Endothelial cell of umbilical vein (primary cell): ENCODE data around the gene HIC1. TPM values are rescaled to one million over a fixed set of nuclear protein-coding genes. Genes with fewer than 3 reads are reported as not detected.

Experiments
- BruUV-seq: library from RNA; stranded (reverse); fragments of 400-500 nt; replicated peaks from 2 replicates; lab custom pipeline; 2021; lab: Mats Ljungman, UMichigan
- CTCF ChIA-PET: fragments of 300-600, 350-600 bp; sonication (Branson Sonifier 250); formaldehyde crosslinking; loops from one replicate; lab custom pipeline; 2021; ENCODE audit warnings: antibody characterized with exemption, inconsistent platforms; lab: Charles Lee
- POLR2A ChIA-PET: fragments of 300-600, 350-600 bp; sonication (Branson Sonifier 250); formaldehyde crosslinking; loops from one replicate; lab custom pipeline; 2021; ENCODE audit warnings: antibody characterized with exemption, inconsistent platforms; lab: Charles Lee
- DNase-seq: peaks from one replicate; pipeline ENCODE4 v3.0.0-alpha.2; 2011; ENCODE audit warnings: low read depth, low spot score
- FAIRE-seq: peaks from 2 replicates; lab custom pipeline; 2011; peaks lifted over from hg19 to GRCh38; lab: Jason Lieb, UNC
- H2AFZ ChIP-seq: 2 replicates; pipeline ENCODE4 v1.6.0; 2012; ENCODE audit warnings: low read depth, low read length, control low read depth, inconsistent platforms
- H3K27ac ChIP-seq: 2 replicates; pipeline ENCODE4 v1.5.1; 2011; ENCODE audit warnings: low read depth, mild to moderate bottlenecking, control low read depth, low read length, moderate library complexity; ENCODE audit not compliant: insufficient read depth
- H3K27me3 ChIP-seq, 2 experiments: 2 replicates each; pipeline versions ENCODE4 v1.6.0 to v1.6.1; 2011; ENCODE audit warnings: low read length in 2 of 2, mixed read lengths in 1 of 2; ENCODE audit not compliant: control insufficient read depth in 2 of 2, insufficient read depth in 2 of 2
- H3K36me3 ChIP-seq, 2 experiments: 2 replicates in 1 of 2; 3 replicates in 1 of 2; pipeline ENCODE4 v1.5.1; 2011; ENCODE audit warnings: low read length in 2 of 2, mild to moderate bottlenecking in 1 of 2, moderate library complexity in 1 of 2; ENCODE audit not compliant: control insufficient read depth in 2 of 2, insufficient read depth in 2 of 2; ENCODE audit errors: extremely low read depth in 1 of 2
- H3K4me1 ChIP-seq: 3 replicates; pipeline ENCODE4 v1.5.1; 2011; ENCODE audit warnings: mild to moderate bottlenecking, low read length; ENCODE audit not compliant: control insufficient read depth, insufficient read depth; ENCODE audit errors: extremely low read depth
- H3K4me2 ChIP-seq: 2 replicates; pipeline ENCODE4 v1.6.1; 2011; ENCODE audit warnings: low read length, control low read depth, mixed read lengths; ENCODE audit not compliant: insufficient read depth
- H3K4me3 ChIP-seq, 3 experiments: fragments of 200-600 bp in 1 of 3; sonication (generic), shearing (Covaris generic) in 1 of 3; replicated peaks in 1 of 3; 2 replicates each; pipeline ENCODE4 v1.5.1; 2011 to 2016; ENCODE audit warnings: control low read depth in 3 of 3, low read length in 3 of 3, mild to moderate bottlenecking in 2 of 3, inconsistent platforms in 1 of 3, low read depth in 1 of 3, moderate library complexity in 1 of 3; ENCODE audit not compliant: insufficient read depth in 1 of 3
- H3K79me2 ChIP-seq: 2 replicates; pipeline ENCODE4 v1.6.0; 2012; ENCODE audit warnings: low read length, inconsistent platforms; ENCODE audit not compliant: control insufficient read depth, insufficient read depth
- H3K9ac ChIP-seq: replicated peaks from 2 replicates; pipeline ENCODE3; 2011; ENCODE audit warnings: low read length, control low read depth; ENCODE audit not compliant: insufficient read depth; ENCODE audit errors: extremely low read depth
- H3K9me1 ChIP-seq: replicated peaks from 3 replicates; pipeline ENCODE4 v1.6.0; 2011; ENCODE audit warnings: mild to moderate bottlenecking, low read length; ENCODE audit not compliant: control insufficient read depth, insufficient read depth; ENCODE audit errors: extremely low read depth
- H3K9me3 ChIP-seq: replicated peaks from 2 replicates; pipeline ENCODE4 v1.5.1; 2012; ENCODE audit warnings: low read length, inconsistent platforms; ENCODE audit not compliant: control insufficient read depth, insufficient read depth
- H4K20me1 ChIP-seq: replicated peaks from 2 replicates; pipeline ENCODE3; 2011; ENCODE audit warnings: mild to moderate bottlenecking, low read length; ENCODE audit not compliant: control insufficient read depth, insufficient read depth; ENCODE audit errors: extremely low read depth
- FOS ChIP-seq: IDR thresholded peaks from 2 replicates; pipeline ENCODE4 v1.6.1; 2011; ENCODE audit warnings: mild to moderate bottlenecking, low read length, moderate library complexity, borderline replicate concordance; ENCODE audit not compliant: insufficient read depth
- MYC ChIP-seq: IDR thresholded peaks from one replicate; pipeline ENCODE4 v1.6.1; 2011; ENCODE audit warnings: mild to moderate bottlenecking, low read depth, low read length
- POLR2AphosphoS5 ChIP-seq: IDR thresholded peaks from 2 replicates; pipeline ENCODE4 v1.6.1; 2012; ENCODE audit warnings: low read depth, mild to moderate bottlenecking, control low read depth, low read length, moderate library complexity; ENCODE audit not compliant: insufficient read depth
- dilution Hi-C: fragments of 300-500 bp; cut with MboI; formaldehyde crosslinking; loops from one replicate; pipeline ENCODE4 v1.15.0; 2019; ENCODE audit warnings: low sequenced_read_pairs; ENCODE audit not compliant: extremely low pct_ligation_motif_present
- intact Hi-C: fragments of 100-400 bp; cut with micrococcal nuclease; formaldehyde crosslinking; loops from one replicate; pipeline ENCODE4 v1.10.0; 2022
- polyA plus RNA-seq, 4 experiments: library from polyadenylated mRNA; depleted of rRNA in 3 of 4; stranded (reverse) in 3 of 4; unstranded in 1 of 4; fragments of >200 nt; gene quantifications; 2 replicates each; pipeline versions ENCODE4 v1.2.1 to v1.2.3, GENCODE V29; 2011 to 2012; ENCODE audit warnings: missing spikeins in 1 of 4
- total RNA-seq: library from RNA; stranded (reverse); gene quantifications from 2 replicates; pipeline ENCODE4 v1.2.3, GENCODE V29; 2021
- TF ChIP-seq, protein P1 (sequence below), 2 donors: IDR thresholded peaks; 1 replicate in 1 of 2; 2 replicates in 1 of 2; pipeline ENCODE4 v1.5.1; 2011; ENCODE audit warnings: low read length in 2 of 2, mild to moderate bottlenecking in 2 of 2, moderate library complexity in 2 of 2, control low read depth in 1 of 2, inconsistent platforms in 1 of 2, low read depth in 1 of 2; ENCODE audit not compliant: insufficient read depth in 1 of 2; ENCODE audit errors: extremely low read depth in 1 of 2

The HIC1 gene
- total and polyA plus RNA-seq, 2 donors (not counting 3 experiments of a cell fraction or from before 2014, with no cell fraction given): 18.2 to 35.5 TPM

DNA sequence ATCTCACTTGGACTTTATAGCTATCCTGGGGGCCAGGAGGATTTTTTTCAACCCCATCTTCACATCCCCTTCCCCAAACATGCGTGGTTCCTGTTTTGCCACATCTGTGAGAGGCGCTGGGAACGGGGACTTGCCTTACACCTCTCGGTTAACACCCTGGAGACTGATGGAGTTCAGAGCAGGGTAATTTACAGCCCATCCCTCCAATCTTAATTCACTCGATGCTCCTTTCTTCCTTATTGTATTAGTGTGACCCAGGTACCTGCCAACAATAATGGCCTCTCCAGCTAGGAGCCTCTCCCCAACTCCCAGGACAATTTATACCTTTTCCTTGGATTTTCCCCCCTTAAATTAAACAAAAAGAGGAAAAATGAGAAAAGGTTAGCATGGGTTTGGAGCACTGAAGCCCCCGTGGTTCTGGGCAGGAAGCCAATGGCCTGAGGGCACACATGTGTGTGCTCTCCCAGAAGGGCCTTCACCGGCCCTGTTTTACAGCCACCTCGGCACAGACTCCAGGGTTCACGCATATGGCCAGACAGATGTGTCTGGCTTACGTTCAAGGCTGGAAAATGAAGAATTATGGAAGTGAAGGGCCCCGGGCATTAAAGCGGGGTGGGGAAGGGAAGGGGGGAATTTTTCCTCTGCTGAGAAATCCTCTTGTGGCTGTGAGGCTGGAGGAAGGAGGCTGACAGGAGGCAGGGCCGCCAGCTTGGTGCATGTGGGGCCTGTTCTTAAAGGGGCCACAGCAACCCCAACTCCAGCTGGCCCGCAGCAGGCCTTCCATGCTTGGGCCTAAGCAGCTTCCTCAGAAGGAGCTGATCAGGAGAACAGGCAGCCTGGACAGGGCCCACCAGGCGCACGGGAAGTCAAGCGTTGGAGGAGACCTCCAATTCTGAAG is 21.4 kb downstream of the HIC1 start:
- intact Hi-C loops (no loop called here), dilution Hi-C loops (no loop called here)
- Histone ChIP-seq H3K9me1 (no peaks in the 10 kb centered on the region), H3K4me1 (peaks cover 19% of the 10 kb centered on the region), H3K27me3 (no peaks in the 10 kb centered on the region), H3K4me2 (no peak overlapping the region), H3K79me2 (no peaks in the 10 kb centered on the region), H3K9me3 (no peaks in the 10 kb centered on the region), H4K20me1 (no peaks in the 10 kb centered on the region), H2AFZ (no peak overlapping the region), H3K4me3 (no peak overlapping the region), H3K36me3 (peaks cover 0 to 9% of the 10 kb centered on the region in 2 experiments), H3K9ac (no peak overlapping the region), H3K27ac (no peak overlapping the region)
- FAIRE-seq (no peak), DNase-seq (no peak)
- POLR2A ChIA-PET: no interaction called here
- TF ChIP-seq, protein P1, sequence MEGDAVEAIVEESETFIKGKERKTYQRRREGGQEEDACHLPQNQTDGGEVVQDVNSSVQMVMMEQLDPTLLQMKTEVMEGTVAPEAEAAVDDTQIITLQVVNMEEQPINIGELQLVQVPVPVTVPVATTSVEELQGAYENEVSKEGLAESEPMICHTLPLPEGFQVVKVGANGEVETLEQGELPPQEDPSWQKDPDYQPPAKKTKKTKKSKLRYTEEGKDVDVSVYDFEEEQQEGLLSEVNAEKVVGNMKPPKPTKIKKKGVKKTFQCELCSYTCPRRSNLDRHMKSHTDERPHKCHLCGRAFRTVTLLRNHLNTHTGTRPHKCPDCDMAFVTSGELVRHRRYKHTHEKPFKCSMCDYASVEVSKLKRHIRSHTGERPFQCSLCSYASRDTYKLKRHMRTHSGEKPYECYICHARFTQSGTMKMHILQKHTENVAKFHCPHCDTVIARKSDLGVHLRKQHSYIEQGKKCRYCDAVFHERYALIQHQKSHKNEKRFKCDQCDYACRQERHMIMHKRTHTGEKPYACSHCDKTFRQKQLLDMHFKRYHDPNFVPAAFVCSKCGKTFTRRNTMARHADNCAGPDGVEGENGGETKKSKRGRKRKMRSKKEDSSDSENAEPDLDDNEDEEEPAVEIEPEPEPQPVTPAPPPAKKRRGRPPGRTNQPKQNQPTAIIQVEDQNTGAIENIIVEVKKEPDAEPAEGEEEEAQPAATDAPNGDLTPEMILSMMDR (IDR thresholded peaks at IDR 0.05; ENCODE audit: extremely low read depth in 1 of 2, insufficient read depth in 1 of 2, low read depth in 1 of 2, low read length in 2 of 2): no peak
- TF ChIP-seq FOS: no peak
- TF ChIP-seq POLR2AphosphoS5: no peak
- TF ChIP-seq MYC: no peak
- no TSS peak for BruUV-seq
- CTCF ChIA-PET: interaction anchor here (1.4 to 2.3 kb wide), 4 partner anchors 9 to 168 kb away, joined by 4 to 10 read pairs (median 6); no protein-coding TSS in a partner anchor
